Measurements from ENCODE around the gene TBC1D9. TPM values are rescaled to one million over a fixed set of nuclear protein-coding genes. Genes with fewer than 3 reads are reported as not detected.

TBC1D9 gene
- polyA plus RNA-seq, 3 donors, result 55.7 to 68.9 (median 56.9) TPM

DNA sequence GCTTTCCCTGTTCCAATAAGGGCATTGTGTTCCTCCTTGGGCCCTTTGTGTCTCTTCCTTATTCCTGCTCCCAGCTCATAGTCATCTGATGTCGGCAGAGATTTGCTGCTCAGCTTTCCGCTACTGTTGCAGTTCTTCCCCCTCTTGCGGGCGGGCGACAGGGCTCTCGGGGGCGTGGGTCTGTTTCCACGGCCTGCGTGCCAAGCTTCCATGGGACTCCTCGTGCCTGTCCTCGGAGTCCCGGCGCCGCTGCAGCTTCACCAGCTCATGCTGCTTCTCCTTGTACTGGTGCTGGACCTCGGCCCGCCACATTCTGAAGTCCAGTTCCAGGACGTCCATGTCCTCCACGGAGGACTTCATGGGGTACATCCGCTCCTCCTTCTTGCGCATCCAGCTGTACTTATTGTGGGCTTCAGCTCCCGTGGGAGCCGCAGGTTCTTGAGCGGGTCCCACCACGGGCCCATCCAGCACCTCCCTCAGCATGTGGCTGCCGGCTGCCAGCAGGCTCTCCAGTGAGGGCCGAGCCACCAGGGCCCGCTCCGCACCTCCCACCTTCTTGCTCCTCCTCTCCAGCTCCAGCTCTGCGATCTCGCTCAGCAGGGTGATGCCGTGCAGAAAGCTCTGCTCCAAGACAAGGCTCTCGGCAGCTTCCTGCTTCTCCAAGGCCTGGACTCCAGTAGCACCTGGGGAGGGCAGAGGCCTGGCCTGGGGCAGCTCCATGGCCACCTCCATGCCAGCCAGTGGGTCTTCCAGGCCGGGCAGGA is 113.3 kb downstream of the TBC1D9 start:
- DNase-seq (ENCODE audit: extremely low read depth in 1 of 11, low read depth in 9 of 11, low spot score in 4 of 11), result no peak

DNA sequence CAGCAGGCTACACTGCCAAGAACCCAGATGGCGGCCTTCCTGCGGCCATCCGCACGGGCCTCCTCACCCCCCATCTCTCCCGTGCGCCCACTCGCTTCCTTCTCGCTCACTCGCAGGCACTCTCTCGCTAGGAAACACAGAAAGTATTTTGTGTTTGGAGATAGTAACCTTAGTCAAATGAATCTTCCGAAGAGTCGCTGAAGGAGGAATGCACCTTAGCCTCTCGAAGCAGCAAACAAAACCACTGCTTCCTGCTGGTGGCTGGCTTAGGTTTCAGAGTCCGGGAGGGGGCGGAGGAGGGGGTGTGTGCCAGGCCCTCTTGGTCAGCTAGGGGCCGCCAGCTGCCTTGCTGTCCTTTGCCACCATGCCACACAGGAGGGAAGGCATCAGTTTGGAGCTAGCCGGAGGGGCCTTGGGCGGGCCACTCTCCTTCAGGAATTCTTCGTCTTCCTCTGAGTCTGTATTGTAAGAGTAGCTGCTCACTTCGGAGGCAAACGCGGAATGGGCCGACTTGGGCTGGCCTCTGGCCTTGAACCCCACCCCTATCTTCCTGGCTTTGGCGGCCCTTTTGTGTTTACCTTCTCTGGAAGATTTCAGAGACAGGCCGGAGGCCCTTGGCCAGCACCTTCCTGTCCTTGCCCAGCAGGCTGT is 114.3 kb downstream of the TBC1D9 start:
- DNase-seq (ENCODE audit: extremely low read depth in 1 of 11, low read depth in 9 of 11, low spot score in 4 of 11), result peak in 5 of 11 donors; percentile 28 to 55 (median 43)

DNA sequence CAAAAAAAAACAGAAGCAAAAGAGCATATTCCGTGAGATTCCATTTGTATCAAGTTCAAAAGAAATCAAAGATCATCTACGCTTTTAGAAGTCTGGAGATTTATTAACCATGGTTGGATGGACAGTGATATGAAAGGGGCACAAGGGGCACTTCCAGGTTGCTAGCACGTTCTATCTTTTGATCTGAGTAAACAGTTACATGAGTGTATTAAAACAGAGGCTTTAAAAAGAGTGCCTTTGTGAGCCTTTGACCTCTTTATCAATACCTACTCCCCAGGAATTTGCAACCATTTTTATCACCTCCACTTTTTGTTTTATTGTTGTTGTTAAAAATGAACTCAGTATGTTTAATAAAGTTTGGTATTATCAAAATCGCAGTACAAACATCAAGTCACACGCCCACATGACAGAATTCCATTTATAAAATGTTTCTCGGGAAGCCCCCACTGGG is 115.1 kb downstream of the TBC1D9 start:
- DNase-seq (ENCODE audit: extremely low read depth in 1 of 11, low read depth in 9 of 11, low spot score in 4 of 11), result no peak

GRCh38 chr4:140640150-140640748 is 115.9 kb downstream of the TBC1D9 start:
- DNase-seq (ENCODE audit: extremely low read depth in 1 of 11, low read depth in 9 of 11, low spot score in 4 of 11), result no peak

GRCh38 chr4:140639066-140639465 is 117.1 kb downstream of the TBC1D9 start:
- DNase-seq (ENCODE audit: extremely low read depth in 1 of 11, low read depth in 9 of 11, low spot score in 4 of 11), result no peak

DNA sequence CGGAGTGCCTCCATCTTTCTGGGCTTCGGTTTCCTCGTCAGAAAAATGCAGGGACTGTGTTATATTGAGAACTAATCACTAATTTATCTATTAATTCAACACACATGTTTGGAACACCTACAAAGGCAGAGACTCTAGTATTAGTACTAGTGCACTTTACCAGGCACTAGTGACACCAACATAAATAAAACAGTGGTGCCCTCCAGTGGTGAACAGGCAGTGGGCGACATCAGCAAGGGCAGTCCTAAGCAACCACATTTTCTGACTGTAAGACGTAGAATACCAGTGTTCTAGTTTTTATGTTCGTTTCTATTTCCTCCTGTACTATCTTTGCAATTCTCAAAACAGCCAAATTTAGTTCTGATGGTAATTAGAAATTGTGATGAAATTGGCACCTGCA is 118.3 kb downstream of the TBC1D9 start:
- no peak for DNase-seq (ENCODE audit: extremely low read depth in 1 of 11, low read depth in 9 of 11, low spot score in 4 of 11)

DNA sequence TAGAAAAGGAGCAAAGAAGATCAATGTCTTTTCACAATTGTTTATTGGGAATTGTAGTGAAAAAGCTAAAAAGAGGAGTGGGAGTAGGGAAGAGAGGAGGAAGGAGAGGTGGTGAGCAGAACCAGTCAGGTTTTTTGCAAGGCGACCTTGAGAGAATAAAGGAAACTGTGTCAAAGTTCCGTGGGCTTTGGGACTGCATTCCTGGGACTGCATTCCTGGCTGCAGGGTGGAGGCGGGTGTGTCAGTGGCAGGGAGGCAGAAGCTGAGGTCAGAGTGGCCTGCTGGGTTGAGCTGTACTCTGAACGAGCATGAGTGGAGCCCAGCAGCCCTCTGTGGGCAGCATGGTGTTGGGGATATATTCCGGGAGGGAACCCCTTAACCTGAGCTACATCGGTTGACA is 120.6 kb downstream of the TBC1D9 start:
- DNase-seq (ENCODE audit: extremely low read depth in 1 of 11, low read depth in 9 of 11, low spot score in 4 of 11), result peak in 4 of 11 donors; percentile 15 to 46 (median 30)

GRCh38 chr4:140633951-140634350 is 122.2 kb downstream of the TBC1D9 start:
- DNase-seq (ENCODE audit: extremely low read depth in 1 of 11, low read depth in 9 of 11, low spot score in 4 of 11), result no peak

GRCh38 chr4:140633124-140633523 is 123.1 kb downstream of the TBC1D9 start:
- DNase-seq (ENCODE audit: extremely low read depth in 1 of 11, low read depth in 9 of 11, low spot score in 4 of 11), result no peak

DNA sequence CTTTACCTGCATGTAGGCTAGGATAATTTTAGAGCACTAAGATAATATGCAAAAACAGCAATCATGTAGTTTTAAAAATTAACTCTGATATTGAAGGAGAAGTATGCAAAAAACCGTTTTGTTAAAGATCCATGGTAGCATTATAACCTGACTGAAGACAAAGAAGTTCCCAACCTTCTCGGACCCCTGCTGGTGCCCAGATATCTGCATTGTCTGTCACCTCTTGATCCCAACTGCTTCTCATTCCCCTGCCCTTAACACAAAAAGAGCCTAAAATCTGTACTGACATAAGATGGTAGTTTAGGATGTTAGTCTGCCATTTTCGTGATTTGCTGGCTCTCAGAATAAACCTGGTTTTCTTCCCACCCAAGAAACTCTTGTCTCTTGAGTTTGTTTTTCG is 125.9 kb downstream of the TBC1D9 start:
- no peak for DNase-seq (ENCODE audit: extremely low read depth in 1 of 11, low read depth in 9 of 11, low spot score in 4 of 11)

GRCh38 chr4:140628016-140628415 is 128.2 kb downstream of the TBC1D9 start:
- no peak for DNase-seq (ENCODE audit: extremely low read depth in 1 of 11, low read depth in 9 of 11, low spot score in 4 of 11)

DNA sequence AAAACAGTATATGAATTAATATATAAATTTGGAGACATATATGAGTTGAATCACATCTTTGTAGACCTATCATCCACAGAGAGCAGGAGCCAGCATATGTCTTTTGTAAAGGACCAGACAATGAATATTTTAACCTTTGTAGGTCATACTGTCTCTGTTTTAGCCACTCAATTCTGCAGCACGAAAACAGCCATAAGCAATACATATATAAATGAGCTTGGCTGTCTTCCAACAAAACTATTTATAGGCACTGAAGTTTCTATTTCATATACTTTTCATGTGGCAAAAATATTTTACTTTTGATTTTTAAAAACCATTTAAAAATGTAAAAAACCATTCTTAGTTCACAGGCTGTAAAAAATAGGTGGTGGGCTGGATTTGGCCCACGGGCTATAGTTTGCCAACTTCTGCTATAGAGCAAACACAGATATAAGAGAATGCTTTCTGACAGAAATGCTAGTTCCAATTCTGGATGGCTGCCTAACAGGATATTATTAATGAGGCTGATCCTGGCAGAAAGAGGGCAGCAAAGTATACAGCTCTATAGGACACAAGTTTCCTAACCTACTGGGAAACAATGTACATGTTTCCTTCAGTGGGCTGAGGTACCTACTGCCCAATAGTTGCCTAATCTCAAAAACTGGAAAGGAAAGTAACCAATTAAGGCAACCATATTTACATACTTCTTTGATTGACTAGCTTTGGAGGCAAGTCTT is 129.4 kb downstream of the TBC1D9 start:
- DNase-seq (ENCODE audit: extremely low read depth in 1 of 11, low read depth in 9 of 11, low spot score in 4 of 11), result no peak

- DNase-seq (ENCODE audit: extremely low read depth in 1 of 11, low read depth in 9 of 11, low spot score in 4 of 11), result no peak
Measured at GRCh38 chr4:140622333-140622958, 133.7 kb downstream of the TBC1D9 start.

- no peak for DNase-seq (ENCODE audit: extremely low read depth in 1 of 11, low read depth in 9 of 11, low spot score in 4 of 11)
Measured at GRCh38 chr4:140621161-140621560, 135.0 kb downstream of the TBC1D9 start.

GRCh38 chr4:140617499-140618248 is 138.5 kb downstream of the TBC1D9 start:
- no peak for DNase-seq (ENCODE audit: extremely low read depth in 1 of 11, low read depth in 9 of 11, low spot score in 4 of 11)

DNA sequence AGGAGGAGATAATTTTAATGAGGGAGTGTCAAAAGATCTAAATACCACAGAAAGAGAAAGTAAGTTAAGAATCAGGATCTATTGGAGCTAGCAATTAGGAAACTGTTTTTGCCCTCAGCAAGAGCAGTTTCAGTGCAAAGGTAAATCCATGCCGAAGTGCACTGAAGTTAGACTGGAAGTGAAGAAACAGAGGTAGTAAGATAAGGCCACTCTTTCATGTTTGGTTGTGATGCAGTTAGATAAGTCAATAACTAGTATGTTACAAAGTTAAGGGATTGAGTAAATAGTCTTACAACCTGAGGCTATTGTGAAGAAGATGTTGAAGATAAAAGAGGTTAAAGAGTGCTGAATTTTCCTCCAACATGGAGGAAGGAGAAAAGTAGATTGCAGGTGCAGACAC is 140.7 kb downstream of the TBC1D9 start:
- no peak for DNase-seq (ENCODE audit: extremely low read depth in 1 of 11, low read depth in 9 of 11, low spot score in 4 of 11)

GRCh38 chr4:140612357-140612756 is 143.8 kb downstream of the TBC1D9 start:
- no peak for DNase-seq (ENCODE audit: extremely low read depth in 1 of 11, low read depth in 9 of 11, low spot score in 4 of 11)

- DNase-seq (ENCODE audit: extremely low read depth in 1 of 11, low read depth in 9 of 11, low spot score in 4 of 11), result no peak
Measured at GRCh38 chr4:140611854-140612253, 144.3 kb downstream of the TBC1D9 start.

All from renal cortex interstitium (tissue), 11 donors.